GM23248 (cell line): ENCODE measurements around the gene YDJC. TPM values are rescaled to one million over a fixed set of nuclear protein-coding genes. Genes with fewer than 3 reads are reported as not detected.
A peak's percentile ranks its signal among the peaks of the same experiment; 100 is the strongest.

ENCODE experiments used
- DNase-seq: peaks from one replicate; pipeline ENCODE4 v3.0.0-alpha.2; 2015
- H2AFZ ChIP-seq: fragments of 200-600 bp; sonication (generic); 2 replicates; pipeline ENCODE4 v1.6.1; 2016; ENCODE audit warnings: antibody characterized with exemption
- H3F3A ChIP-seq: fragments of 200-600 bp; sonication (generic); 2 replicates; pipeline ENCODE4 v1.6.1; 2016; ENCODE audit warnings: mild to moderate bottlenecking, antibody characterized with exemption, mixed run types; ENCODE audit not compliant: insufficient read depth
- H3K27ac ChIP-seq: fragments of 200-600 bp; sonication (generic); 2 replicates; pipeline ENCODE4 v1.5.1; 2016; ENCODE audit warnings: mild to moderate bottlenecking
- H3K27me3 ChIP-seq: fragments of 200-600 bp; sonication (generic); replicated peaks from 2 replicates; pipeline ENCODE4 v1.6.1; 2016; ENCODE audit warnings: mild to moderate bottlenecking; ENCODE audit not compliant: insufficient read depth
- H3K36me3 ChIP-seq: fragments of 200-600 bp; sonication (generic); 2 replicates; pipeline ENCODE4 v1.6.1; 2016; ENCODE audit warnings: low read depth, mild to moderate bottlenecking
- H3K4me1 ChIP-seq: fragments of 200-600 bp; sonication (generic); 2 replicates; pipeline ENCODE4 v1.6.1; 2016; ENCODE audit warnings: mild to moderate bottlenecking; ENCODE audit not compliant: insufficient read depth
- H3K4me2 ChIP-seq: fragments of 200-600 bp; sonication (generic); one replicate; pipeline ENCODE4 v1.6.1; 2016; ENCODE audit warnings: mild to moderate bottlenecking; ENCODE audit not compliant: unreplicated experiment
- H3K4me3 ChIP-seq: fragments of 200-600 bp; sonication (generic); 2 replicates; pipeline ENCODE4 v1.5.1; 2016; ENCODE audit warnings: mild to moderate bottlenecking
- H3K79me2 ChIP-seq: fragments of 200-600 bp; sonication (generic); 2 replicates; pipeline ENCODE4 v1.6.1; 2016; ENCODE audit warnings: mild to moderate bottlenecking; ENCODE audit not compliant: insufficient read depth
- H3K9ac ChIP-seq: fragments of 200-600 bp; sonication (generic); 2 replicates; pipeline ENCODE4 v1.6.1; 2016; ENCODE audit warnings: mild to moderate bottlenecking
- H3K9me2 ChIP-seq: fragments of 200-600 bp; sonication (generic); 2 replicates; pipeline ENCODE4 v1.6.1; 2016; ENCODE audit warnings: mixed run types, mild to moderate bottlenecking, moderate library complexity; ENCODE audit not compliant: insufficient read depth
- H3K9me3 ChIP-seq: fragments of 200-600 bp; sonication (generic); one replicate; pipeline ENCODE4 v1.6.1; 2017; ENCODE audit warnings: low read depth
- H4K20me1 ChIP-seq: fragments of 200-600 bp; sonication (generic); 2 replicates; pipeline ENCODE4 v1.6.0; 2016; ENCODE audit not compliant: insufficient read depth
- EZH2 ChIP-seq: fragments of 200-600 bp; sonication (generic); IDR thresholded peaks from 2 replicates; pipeline ENCODE4 v1.6.1; 2018; ENCODE audit warnings: antibody characterized with exemption, mild to moderate bottlenecking; ENCODE audit not compliant: insufficient read depth, poor library complexity, severe bottlenecking
- EZH2phosphoT487 ChIP-seq: fragments of 200-600 bp; sonication (generic); IDR thresholded peaks from 2 replicates; pipeline ENCODE4 v1.6.1; 2018; ENCODE audit warnings: antibody characterized with exemption, moderate library complexity, mild to moderate bottlenecking, low read depth; ENCODE audit not compliant: insufficient read depth
- WGBS, 2 experiments: methylation state at CpG; one replicate each; pipeline ENCODE4 v1.1.6; 2015 to 2017; ENCODE audit warnings: low lambda C conversion rate in 2 of 2, low coverage in 1 of 2; ENCODE audit errors: missing lambda C conversion rate in 2 of 2; 5-methylcytosine and 5-hydroxymethylcytosine counted together
- in situ Hi-C: fragments of 300-500 bp; cut with MboI; formaldehyde crosslinking; loops from 2 replicates; pipeline ENCODE4 v1.15.0; 2020
- polyA plus RNA-seq: library from polyadenylated mRNA; unstranded; fragments of >200 nt; fragmentation: Nextera tagmentation; extraction: Ambion mirVana; gene quantifications from 2 replicates; pipeline ENCODE4 v1.2.1, GENCODE V29; 2016
- total RNA-seq: library from RNA; depleted of rRNA; stranded (reverse); fragments of >200 nt; shearing (Covaris generic); gene quantifications from 2 replicates; pipeline ENCODE4 v1.2.3, GENCODE V29; 2014

YDJC gene
- total and polyA plus RNA-seq, 2 experiments from 2014 or later: 20.0 to 31.5 TPM

- DNase-seq: peak; percentile 37
- H3K4me2 ChIP-seq: no peak overlapping the region
- no peak overlapping the region for H3K27ac ChIP-seq
- H4K20me1 ChIP-seq: peaks cover 42% of the 10 kb centered on the region
- H3K79me2 ChIP-seq: peaks cover 100% of the 10 kb centered on the region
- no peak overlapping the region for H2AFZ ChIP-seq
- no peaks in the 10 kb centered on the region for H3K9me2 ChIP-seq
- 0 out of 2 replicates have a peak, but pooled peaks cover 5% of the 10 kb centered on the region for H3K36me3 ChIP-seq
- no peak overlapping the region for H3K4me3 ChIP-seq
- no peaks in the 10 kb centered on the region for H3K9me3 ChIP-seq
- no peaks in the 10 kb centered on the region for H3F3A ChIP-seq
- no peak for TF ChIP-seq EZH2
- no peak for TF ChIP-seq EZH2phosphoT487
- H3K4me1 ChIP-seq: no peaks in the 10 kb centered on the region; the same call in 1 of the 2 replicates
- in situ Hi-C loops: no loop called here
- no peak overlapping the region for H3K9ac ChIP-seq
- no peaks in the 10 kb centered on the region for H3K27me3 ChIP-seq
- 64 to 65% methylated on average over 11 of the region's 11 CpGs for WGBS, 2 experiments
Observed at GRCh38 chr22:21593406-21594232, 36.2 kb downstream of the YDJC start.

- Histone ChIP-seq H3K27me3 (no peaks in the 10 kb centered on the region), H3K27ac (no peak overlapping the region), H4K20me1 (peaks cover 46% of the 10 kb centered on the region), H3K4me2 (no peak overlapping the region), H3F3A (0 out of 2 replicates have a peak, but pooled peaks cover 4% of the 10 kb centered on the region), H3K9ac (no peak overlapping the region), H3K4me3 (no peak overlapping the region), H2AFZ (no peak overlapping the region), H3K4me1 (no peaks in the 10 kb centered on the region; the same call in 1 of the 2 replicates), H3K79me2 (peaks cover 100% of the 10 kb centered on the region), H3K9me2 (no peaks in the 10 kb centered on the region), H3K36me3 (0 out of 2 replicates have a peak, but pooled peaks cover 5% of the 10 kb centered on the region), H3K9me3 (no peaks in the 10 kb centered on the region)
- 78 to 80% methylated on average over 3 of the region's 3 CpGs for whole genome bisulfite sequencing, 2 experiments
- no peak for TF ChIP-seq EZH2
- TF ChIP-seq EZH2phosphoT487: no peak
- no peak for DNase-seq
- in situ Hi-C loops: no loop called here
Observed at GRCh38 chr22:21592422-21592821, 37.4 kb downstream of the YDJC start.

DNA sequence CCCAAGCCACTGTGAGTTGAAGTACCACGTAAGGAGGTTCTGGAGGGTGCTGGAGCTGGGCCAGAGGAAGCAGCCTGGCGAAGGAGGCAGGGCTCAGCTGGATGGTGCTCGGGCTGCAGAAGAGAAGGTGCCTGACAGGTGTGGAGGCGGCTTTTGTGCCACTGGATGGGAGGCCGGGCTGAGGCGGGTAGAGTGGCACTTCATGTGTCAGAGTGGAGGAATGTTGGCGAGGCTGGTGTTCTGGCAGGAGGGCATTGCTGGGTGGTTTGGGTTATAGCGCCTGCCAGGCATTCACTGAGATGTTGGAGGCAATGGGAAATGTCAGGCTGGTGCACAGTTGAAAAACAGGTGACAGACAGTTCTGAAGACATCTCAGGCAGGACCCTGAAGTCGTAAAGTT is 38.1 kb downstream of the YDJC start:
- Histone ChIP-seq H3K4me3 (no peak overlapping the region), H3F3A (0 out of 2 replicates have a peak, but pooled peaks cover 4% of the 10 kb centered on the region), H3K79me2 (peaks cover 100% of the 10 kb centered on the region), H3K9me2 (no peaks in the 10 kb centered on the region), H3K4me1 (no peaks in the 10 kb centered on the region; the same call in 1 of the 2 replicates), H2AFZ (no peak overlapping the region), H3K4me2 (no peak overlapping the region), H3K27me3 (no peaks in the 10 kb centered on the region), H4K20me1 (peaks cover 48% of the 10 kb centered on the region), H3K36me3 (no peaks in the 10 kb centered on the region), H3K9me3 (no peaks in the 10 kb centered on the region), H3K9ac (no peak overlapping the region), H3K27ac (no peak overlapping the region)
- no peak for DNase-seq
- in situ Hi-C loops: no loop called here
- WGBS, 2 experiments: 72 to 77% methylated on average over 9 of the region's 9 CpGs
- TF ChIP-seq EZH2phosphoT487: no peak
- TF ChIP-seq EZH2: no peak

GRCh38 chr22:21590809-21591641 is 38.8 kb downstream of the YDJC start:
- H3K79me2 ChIP-seq: peaks cover 100% of the 10 kb centered on the region
- no peak overlapping the region for H3K4me3 ChIP-seq
- WGBS, 2 experiments: 77 to 79% methylated on average over 9 of the region's 9 CpGs
- H3K27me3 ChIP-seq: no peaks in the 10 kb centered on the region
- in situ Hi-C loops: no loop called here
- no peaks in the 10 kb centered on the region; the same call in 1 of the 2 replicates for H3K4me1 ChIP-seq
- 0 out of 2 replicates have a peak, but pooled peaks cover 4% of the 10 kb centered on the region for H3F3A ChIP-seq
- peaks cover 48% of the 10 kb centered on the region for H4K20me1 ChIP-seq
- no peak overlapping the region for H3K4me2 ChIP-seq
- H3K27ac ChIP-seq: no peak overlapping the region
- H3K9me3 ChIP-seq: no peaks in the 10 kb centered on the region
- no peak overlapping the region for H3K9ac ChIP-seq
- TF ChIP-seq EZH2 (no peak), EZH2phosphoT487 (no peak)
- no peak for DNase-seq
- H3K9me2 ChIP-seq: no peaks in the 10 kb centered on the region
- H2AFZ ChIP-seq: no peak overlapping the region
- no peaks in the 10 kb centered on the region for H3K36me3 ChIP-seq
